H1 (cell line): ENCODE results near the gene OTP. TPM values are rescaled to one million over a fixed set of nuclear protein-coding genes. Genes with fewer than 3 reads are reported as not detected.

Experiments
- CTCF ChIA-PET: fragments of 300-600 bp; sonication (Branson Sonifier 250); formaldehyde crosslinking; loops from one replicate; lab custom pipeline; 2021; ENCODE audit not compliant: partially characterized antibody; lab: Charles Lee
- POLR2A ChIA-PET: fragments of 300-600 bp; sonication (Branson Sonifier 250); formaldehyde crosslinking; loops from one replicate; lab custom pipeline; 2021; ENCODE audit warnings: inconsistent platforms; ENCODE audit not compliant: partially characterized antibody; lab: Charles Lee
- DNase-seq, 2 experiments: peaks; one replicate each; pipeline versions ENCODE4 v3.0.0 to v3.0.0-alpha.2; 2010 to 2022; ENCODE audit warnings: low spot score in 2 of 2, low read depth in 1 of 2, mixed read lengths in 1 of 2
- FAIRE-seq: peaks from 2 replicates; lab custom pipeline; 2011; peaks lifted over from hg19 to GRCh38; lab: Jason Lieb, UNC
- H2AFZ ChIP-seq: 2 replicates; pipeline ENCODE4 v1.8.1; 2012; ENCODE audit warnings: low read length, inconsistent platforms
- H2AK5ac ChIP-seq: 2 replicates; pipeline ENCODE4 v1.6.1; 2013; ENCODE audit warnings: low read depth, low read length
- H2BK120ac ChIP-seq: replicated peaks from 2 replicates; pipeline ENCODE3; 2013; ENCODE audit warnings: low read depth, low read length, inconsistent platforms
- H2BK12ac ChIP-seq: 2 replicates; pipeline ENCODE4 v1.6.1; 2013; ENCODE audit warnings: low read depth, low read length
- H2BK15ac ChIP-seq: 2 replicates; pipeline ENCODE4 v1.6.1; 2013; ENCODE audit warnings: low read length
- H2BK20ac ChIP-seq: 2 replicates; pipeline ENCODE4 v1.6.1; 2013; ENCODE audit warnings: low read length
- H2BK5ac ChIP-seq: 2 replicates; pipeline ENCODE4 v1.6.1; 2013; ENCODE audit warnings: low read depth, low read length
- H3K14ac ChIP-seq: 2 replicates; pipeline ENCODE4 v1.6.1; 2013; ENCODE audit warnings: inconsistent platforms; ENCODE audit not compliant: insufficient read length
- H3K18ac ChIP-seq: 2 replicates; pipeline ENCODE4 v1.6.1; 2013; ENCODE audit warnings: low read length; ENCODE audit errors: extremely low read depth
- H3K23ac ChIP-seq: 2 replicates; pipeline ENCODE4 v1.6.1; 2013; ENCODE audit warnings: inconsistent platforms; ENCODE audit not compliant: insufficient read length
- H3K23me2 ChIP-seq: 2 replicates; pipeline ENCODE4 v1.6.1; 2013; ENCODE audit warnings: low read depth, low read length
- H3K27ac ChIP-seq: 2 replicates; pipeline ENCODE4 v1.6.1; 2011; ENCODE audit warnings: low read depth, low read length, inconsistent platforms
- H3K27me3 ChIP-seq, 4 experiments: replicated peaks in 1 of 4; 1 replicate in 1 of 4; 2 replicates in 3 of 4; pipeline versions ENCODE4 v1.6.1 to v1.8.1; 2011 to 2013; ENCODE audit warnings: low read length in 3 of 4, mild to moderate bottlenecking in 3 of 4, inconsistent platforms in 2 of 4, mixed read lengths in 2 of 4, moderate library complexity in 1 of 4; ENCODE audit not compliant: control insufficient read depth in 3 of 4, insufficient read depth in 3 of 4; ENCODE audit errors: extremely low read depth in 1 of 4
- H3K36me3 ChIP-seq, 4 experiments: 2 replicates each; pipeline versions ENCODE4 v1.6.1 to v1.8.1; 2011 to 2013; ENCODE audit warnings: mild to moderate bottlenecking in 4 of 4, low read length in 3 of 4, moderate library complexity in 2 of 4, control low read depth in 1 of 4, inconsistent platforms in 1 of 4; ENCODE audit not compliant: insufficient read depth in 4 of 4, control insufficient read depth in 2 of 4
- H3K4ac ChIP-seq: replicated peaks from 2 replicates; pipeline ENCODE3; 2013; ENCODE audit warnings: low read length, low read depth, mixed read lengths, inconsistent platforms; ENCODE audit not compliant: insufficient read length
- H3K4me1 ChIP-seq, 4 experiments: replicated peaks in 1 of 4; 1 replicate in 1 of 4; 2 replicates in 3 of 4; pipeline versions ENCODE4 v1.6.1 to v1.8.1; 2011 to 2013; ENCODE audit warnings: low read length in 3 of 4, inconsistent platforms in 2 of 4, mixed read lengths in 1 of 4; ENCODE audit not compliant: insufficient read depth in 4 of 4, control insufficient read depth in 3 of 4
- H3K4me2 ChIP-seq, 2 experiments: 2 replicates each; pipeline versions ENCODE4 v1.6.1 to v1.8.1; 2011 to 2013; ENCODE audit warnings: low read depth in 2 of 2, low read length in 2 of 2, control low read depth in 1 of 2, inconsistent platforms in 1 of 2, mild to moderate bottlenecking in 1 of 2; ENCODE audit not compliant: insufficient read depth in 1 of 2
- H3K4me3 ChIP-seq, 4 experiments: fragments of 200-600, 300-600 bp in 1 of 4; sonication (generic), shearing (Covaris generic), sonication (Bioruptor Twin) in 1 of 4; 2 replicates each; pipeline versions ENCODE4 v1.5.1 to v1.8.1; 2011 to 2016; ENCODE audit warnings: low read length in 4 of 4, low read depth in 3 of 4, control low read depth in 2 of 4, inconsistent platforms in 2 of 4, mild to moderate bottlenecking in 2 of 4, mixed read lengths in 1 of 4, moderate library complexity in 1 of 4; ENCODE audit not compliant: insufficient read depth in 2 of 4; ENCODE audit errors: extremely low read depth in 1 of 4
- H3K56ac ChIP-seq: replicated peaks from 2 replicates; pipeline ENCODE3; 2013; ENCODE audit warnings: low read depth, mild to moderate bottlenecking, mixed read lengths, low read length, inconsistent platforms; ENCODE audit not compliant: insufficient read length
- H3K79me1 ChIP-seq: 2 replicates; pipeline ENCODE4 v1.6.1; 2013; ENCODE audit warnings: low read depth, low read length, control low read depth
- H3K79me2 ChIP-seq, 2 experiments: 2 replicates each; pipeline versions ENCODE4 v1.6.1 to v1.8.1; 2012 to 2013; ENCODE audit warnings: low read length in 2 of 2, mild to moderate bottlenecking in 2 of 2, inconsistent platforms in 1 of 2; ENCODE audit not compliant: insufficient read depth in 2 of 2, control insufficient read depth in 1 of 2
- H3K9ac ChIP-seq, 4 experiments: replicated peaks in 1 of 4; 1 replicate in 1 of 4; 2 replicates in 3 of 4; pipeline versions ENCODE4 v1.6.1 to v1.8.1; 2011 to 2013; ENCODE audit warnings: low read depth in 3 of 4, low read length in 3 of 4, control low read depth in 2 of 4, mild to moderate bottlenecking in 2 of 4, moderate library complexity in 2 of 4, inconsistent platforms in 1 of 4; ENCODE audit errors: extremely low read depth in 1 of 4
- H3K9me3 ChIP-seq, 2 experiments: 2 replicates each; pipeline versions ENCODE4 v1.6.1 to v1.8.1; 2012 to 2013; ENCODE audit warnings: mild to moderate bottlenecking in 2 of 2, moderate library complexity in 2 of 2, control low read depth in 1 of 2, inconsistent platforms in 1 of 2, low read depth in 1 of 2, low read length in 1 of 2, mixed read lengths in 1 of 2; ENCODE audit not compliant: insufficient read depth in 2 of 2
- H4K20me1 ChIP-seq, 2 experiments: replicated peaks in 1 of 2; 2 replicates each; pipeline versions ENCODE3 to v1.8.1; 2011 to 2013; ENCODE audit warnings: inconsistent platforms in 2 of 2, low read length in 2 of 2, mild to moderate bottlenecking in 1 of 2; ENCODE audit not compliant: insufficient read depth in 2 of 2, control insufficient read depth in 1 of 2
- H4K5ac ChIP-seq: 2 replicates; pipeline ENCODE4 v1.6.1; 2013; ENCODE audit warnings: low read length, low read depth, mixed read lengths, inconsistent platforms; ENCODE audit not compliant: insufficient read length
- H4K8ac ChIP-seq: 2 replicates; pipeline ENCODE4 v1.8.0; 2013; ENCODE audit warnings: mild to moderate bottlenecking, moderate library complexity, low read length, inconsistent platforms; ENCODE audit not compliant: insufficient read depth; ENCODE audit errors: extremely low read depth
- H4K91ac ChIP-seq: replicated peaks from 2 replicates; pipeline ENCODE3; 2013; ENCODE audit warnings: low read length, mixed read lengths, inconsistent platforms; ENCODE audit not compliant: insufficient read length
- BCL11A ChIP-seq, 2 experiments: IDR thresholded peaks; one replicate each; pipeline ENCODE4 v1.6.1; 2011; ENCODE audit warnings: low read depth in 2 of 2, low read length in 2 of 2, mild to moderate bottlenecking in 2 of 2
- HDAC6 ChIP-seq: IDR thresholded peaks from one replicate; pipeline ENCODE4 v1.7.1; 2012; ENCODE audit warnings: low read depth, mild to moderate bottlenecking, inconsistent platforms, low read length, moderate library complexity
- KDM4A ChIP-seq: IDR thresholded peaks from one replicate; pipeline ENCODE4 v1.7.1; 2012; ENCODE audit warnings: low read depth, mild to moderate bottlenecking, moderate library complexity, low read length, inconsistent platforms; ENCODE audit not compliant: severe bottlenecking
- WGBS, 2 experiments: shearing (Covaris generic) in 1 of 2; methylation state at CpG; one replicate each; pipeline versions ENCODE4 v1.1.6 to v1.1.7; 2013 to 2015; ENCODE audit warnings: low lambda C conversion rate in 2 of 2, mixed read lengths in 2 of 2, inconsistent platforms in 1 of 2, low coverage in 1 of 2, missing lambda C conversion rate in 1 of 2; ENCODE audit not compliant: insufficient replicate concordance in 2 of 2, insufficient coverage in 1 of 2, insufficient read length in 1 of 2; ENCODE audit errors: extremely low coverage in 1 of 2, missing lambda C conversion rate in 1 of 2; 5-methylcytosine and 5-hydroxymethylcytosine counted together
- polyA plus RNA-seq, 7 experiments: library from polyadenylated mRNA; depleted of rRNA in 3 of 7; stranded (reverse) in 5 of 7; unstranded in 2 of 7; fragments of >200 nt in 5 of 7; fragments of 200-250 nt in 2 of 7; gene quantifications; 1 replicate in 5 of 7; 2 replicates in 1 of 7; 4 replicates in 1 of 7; pipeline versions ENCODE4 v1.2.1 to v1.2.3, GENCODE V29; 2011 to 2013; ENCODE audit warnings: missing spikeins in 2 of 7, mixed read lengths in 2 of 7
- total RNA-seq: library from RNA; stranded (reverse); fragmentation: NEBNext Ultra II Directional; extraction: Animal tissue kit (Norgen Biotek cat#: 25700); gene quantifications from 2 replicates; pipeline ENCODE4 v1.2.1, GENCODE V29; 2021

OTP gene
- total and polyA plus RNA-seq, 2 of the 8 experiments (the other 6 are each of a cell fraction or from before 2014, with no cell fraction given) = not detected

DNA sequence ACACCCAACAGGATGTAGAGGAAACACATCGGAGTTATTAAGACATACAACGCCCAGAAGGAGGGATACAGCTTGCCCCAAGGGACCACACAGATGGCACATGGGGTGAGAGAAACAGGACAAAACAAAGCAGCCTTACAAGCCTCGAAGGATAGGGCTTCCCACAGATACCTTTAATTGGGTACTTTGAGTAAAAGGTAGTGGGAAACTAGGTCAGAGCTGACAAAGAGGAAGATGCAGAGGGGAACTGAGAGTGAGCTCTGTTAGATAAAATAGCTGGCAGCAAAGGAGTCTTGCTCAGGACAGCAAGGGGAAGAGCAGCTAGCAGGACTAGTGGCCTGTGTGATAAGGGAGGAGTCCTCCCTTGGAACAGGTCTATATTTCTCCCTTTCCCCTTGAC lies 48.2 kb downstream of the OTP start:
- DNase-seq (no peak), FAIRE-seq (no peak)
- no peaks in the 10 kb centered on the region for H3K36me3 ChIP-seq
- H2BK15ac ChIP-seq = no peak overlapping the region
- H3K4me2 ChIP-seq = no peak overlapping the region
- H3K27me3 ChIP-seq = no peaks in the 10 kb centered on the region
- H2BK5ac ChIP-seq = no peak overlapping the region
- ChIA-PET CTCF (interaction anchor here (1.0 to 1.2 kb wide), 2 partner anchors 30 to 32 kb away, joined by 3 read pairs; no protein-coding TSS in a partner anchor), POLR2A (no interaction called here)
- H3K9me3 ChIP-seq = peaks cover 8 to 10% of the 10 kb centered on the region in 2 experiments; a peak in 3 of 4 replicates
- H2BK20ac ChIP-seq = no peak overlapping the region
- no peak overlapping the region for H3K9ac ChIP-seq
- H3K79me1 ChIP-seq = no peaks in the 10 kb centered on the region
- H4K8ac ChIP-seq = no peak overlapping the region
- no peak overlapping the region for H2AK5ac ChIP-seq
- no peak overlapping the region for H4K91ac ChIP-seq
- no peak overlapping the region for H2AFZ ChIP-seq
- H3K18ac ChIP-seq = no peak overlapping the region
- no peak overlapping the region for H4K5ac ChIP-seq
- H3K23me2 ChIP-seq = no peaks in the 10 kb centered on the region
- H2BK12ac ChIP-seq = no peak overlapping the region
- WGBS, 2 experiments = 73% methylated on average over 3 of the region's 3 CpGs; no CpG with 5 or more reads in 1 of the 2 experiments
- no peaks in the 10 kb centered on the region for H4K20me1 ChIP-seq
- no peaks in the 10 kb centered on the region for H3K4me1 ChIP-seq
- no peak overlapping the region for H3K4ac ChIP-seq
- H3K14ac ChIP-seq = no peak overlapping the region
- no peak overlapping the region for H2BK120ac ChIP-seq
- no peak overlapping the region for H3K4me3 ChIP-seq
- no peak overlapping the region for H3K27ac ChIP-seq
- no peak overlapping the region for H3K56ac ChIP-seq
- no peaks in the 10 kb centered on the region for H3K79me2 ChIP-seq
- no peak overlapping the region for H3K23ac ChIP-seq
- TF ChIP-seq BCL11A (IDR thresholded peaks at IDR 0.05; ENCODE audit: low read depth in 2 of 2, low read length in 2 of 2) = no peak
- no peak for TF ChIP-seq KDM4A
- no peak for TF ChIP-seq HDAC6
